Stimulated activated CD4-positive, alpha-beta T cell treated with anti-CD3 and anti-CD28 coated beads, Interleukin-1b, Interleukin-23, amount 100 ng/mL, for 1 hour (primary cell): ENCODE results near the gene PCDHGA11.
"Not testable (repeated sequence)": the region's sequence is repeated elsewhere in the genome, so short reads cannot be mapped to it uniquely, and the experiment has no call there.

Experiments used
- DNase-seq, 2 donors: peaks; one replicate each; pipeline ENCODE4 v3.0.0-alpha.2; 2020; ENCODE audit warnings: low read depth in 2 of 2

PCDHGA11 gene

DNA sequence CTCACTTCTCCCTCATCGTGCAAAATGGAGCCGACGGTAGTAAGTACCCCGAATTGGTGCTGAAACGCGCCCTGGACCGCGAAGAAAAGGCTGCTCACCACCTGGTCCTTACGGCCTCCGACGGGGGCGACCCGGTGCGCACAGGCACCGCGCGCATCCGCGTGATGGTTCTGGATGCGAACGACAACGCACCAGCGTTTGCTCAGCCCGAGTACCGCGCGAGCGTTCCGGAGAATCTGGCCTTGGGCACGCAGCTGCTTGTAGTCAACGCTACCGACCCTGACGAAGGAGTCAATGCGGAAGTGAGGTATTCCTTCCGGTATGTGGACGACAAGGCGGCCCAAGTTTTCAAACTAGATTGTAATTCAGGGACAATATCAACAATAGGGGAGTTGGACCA lies 10.4 kb downstream of the PCDHGA11 start:
- DNase-seq = no peak

DNA sequence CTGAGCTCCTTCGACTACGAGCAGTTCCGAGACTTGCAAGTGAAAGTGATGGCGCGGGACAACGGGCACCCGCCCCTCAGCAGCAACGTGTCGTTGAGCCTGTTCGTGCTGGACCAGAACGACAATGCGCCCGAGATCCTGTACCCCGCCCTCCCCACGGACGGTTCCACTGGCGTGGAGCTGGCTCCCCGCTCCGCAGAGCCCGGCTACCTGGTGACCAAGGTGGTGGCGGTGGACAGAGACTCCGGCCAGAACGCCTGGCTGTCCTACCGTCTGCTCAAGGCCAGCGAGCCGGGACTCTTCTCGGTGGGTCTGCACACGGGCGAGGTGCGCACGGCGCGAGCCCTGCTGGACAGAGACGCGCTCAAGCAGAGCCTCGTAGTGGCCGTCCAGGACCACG lies 11.5 kb downstream of the PCDHGA11 start:
- not testable (repeated sequence) for DNase-seq

DNA sequence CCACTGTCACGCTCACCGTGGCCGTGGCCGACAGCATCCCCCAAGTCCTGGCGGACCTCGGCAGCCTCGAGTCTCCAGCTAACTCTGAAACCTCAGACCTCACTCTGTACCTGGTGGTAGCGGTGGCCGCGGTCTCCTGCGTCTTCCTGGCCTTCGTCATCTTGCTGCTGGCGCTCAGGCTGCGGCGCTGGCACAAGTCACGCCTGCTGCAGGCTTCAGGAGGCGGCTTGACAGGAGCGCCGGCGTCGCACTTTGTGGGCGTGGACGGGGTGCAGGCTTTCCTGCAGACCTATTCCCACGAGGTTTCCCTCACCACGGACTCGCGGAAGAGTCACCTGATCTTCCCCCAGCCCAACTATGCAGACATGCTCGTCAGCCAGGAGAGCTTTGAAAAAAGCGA lies 11.9 kb downstream of the PCDHGA11 start:
- not testable (repeated sequence) for DNase-seq

DNA sequence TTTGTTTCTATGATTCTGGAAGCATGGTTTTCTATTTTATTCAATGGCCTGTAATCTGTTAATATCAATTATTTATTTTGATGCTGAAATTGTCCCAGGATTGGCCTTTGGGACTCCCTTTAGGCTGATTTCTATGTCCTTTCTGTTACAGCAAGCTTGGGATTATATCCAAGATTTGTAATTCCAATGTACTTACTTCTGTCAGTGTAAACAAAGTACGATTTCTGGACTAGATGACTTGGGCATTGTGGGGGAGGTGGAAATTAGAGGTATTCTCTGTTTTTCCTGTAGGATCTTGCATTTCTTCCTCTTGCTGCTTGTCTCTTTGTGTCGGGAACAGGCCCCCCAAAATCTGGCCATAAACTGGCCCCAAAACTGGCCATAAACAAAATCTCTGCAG lies 13.2 kb downstream of the PCDHGA11 start:
- no peak for DNase-seq

DNA sequence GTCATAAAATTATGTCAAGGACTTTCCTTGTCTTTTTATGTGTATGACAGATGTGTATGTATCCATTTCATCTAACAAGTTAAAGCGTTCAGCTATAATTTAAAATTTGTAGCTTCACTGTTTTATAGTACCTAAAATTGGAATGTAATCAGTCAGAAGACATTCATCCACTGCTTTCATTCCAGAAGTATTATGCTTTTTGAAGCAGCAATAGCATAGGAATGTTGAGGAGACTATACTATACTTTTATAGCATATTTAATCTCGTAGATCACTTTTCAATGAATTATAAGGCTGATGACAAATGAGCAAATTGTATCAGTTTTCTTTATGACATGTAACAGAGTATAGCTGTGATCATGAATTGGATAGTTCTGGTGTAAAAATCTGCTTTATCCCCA lies 16.4 kb downstream of the PCDHGA11 start:
- no peak for DNase-seq

DNA sequence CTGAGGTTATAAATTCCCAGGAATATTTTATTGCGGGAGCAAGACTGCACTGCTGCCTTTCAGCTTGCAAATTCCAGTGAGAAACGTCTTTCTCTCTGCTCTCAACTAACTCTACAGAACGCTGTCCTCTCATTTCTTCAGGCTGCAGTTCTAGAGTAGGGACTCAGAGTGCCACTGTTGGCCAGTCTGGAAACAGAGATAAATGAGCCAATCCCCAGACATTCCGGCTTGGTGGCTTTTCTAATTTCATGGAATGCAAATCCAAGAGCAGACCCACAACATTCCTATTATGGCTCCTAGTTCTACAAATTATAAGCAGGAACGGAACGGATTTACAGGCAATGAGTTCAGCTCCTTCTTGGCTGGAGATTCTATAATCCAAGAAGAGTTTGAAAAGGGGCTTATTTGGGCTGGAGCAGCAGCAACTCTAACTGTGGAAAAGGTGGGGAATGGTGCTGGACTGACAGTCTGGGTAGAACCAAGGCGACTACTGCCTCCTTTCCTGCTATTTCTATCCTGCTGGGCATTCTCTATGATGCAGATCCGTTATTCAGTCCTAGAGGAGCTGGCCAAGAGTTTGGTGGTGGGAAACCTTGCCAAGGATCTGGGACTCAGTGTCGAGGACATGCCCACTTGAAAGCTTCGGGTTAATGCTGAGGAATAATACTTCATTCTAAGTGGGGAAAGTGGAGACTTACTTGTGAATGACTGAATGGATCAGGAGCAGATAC lies 18.7 kb downstream of the PCDHGA11 start:
- DNase-seq = no peak

DNA sequence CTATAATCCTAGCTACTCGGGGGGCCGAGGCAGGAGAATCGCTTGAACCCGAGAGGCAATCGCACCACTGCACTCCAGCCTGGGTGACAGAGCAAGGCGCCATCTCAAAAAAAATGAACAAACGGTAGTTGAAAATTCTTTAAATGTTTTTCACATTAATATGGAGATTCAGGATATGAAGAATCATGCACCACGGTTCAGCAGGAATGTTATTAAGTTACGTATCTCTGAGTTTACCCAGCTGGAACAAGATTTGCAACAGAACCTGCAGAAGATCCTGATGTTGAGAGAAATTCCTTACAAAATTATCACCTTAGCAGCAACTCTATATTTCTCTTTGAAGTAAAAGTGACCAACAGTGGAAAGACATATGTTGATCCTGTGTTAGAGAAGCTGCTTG lies 19.5 kb downstream of the PCDHGA11 start:
- DNase-seq = no peak

DNA sequence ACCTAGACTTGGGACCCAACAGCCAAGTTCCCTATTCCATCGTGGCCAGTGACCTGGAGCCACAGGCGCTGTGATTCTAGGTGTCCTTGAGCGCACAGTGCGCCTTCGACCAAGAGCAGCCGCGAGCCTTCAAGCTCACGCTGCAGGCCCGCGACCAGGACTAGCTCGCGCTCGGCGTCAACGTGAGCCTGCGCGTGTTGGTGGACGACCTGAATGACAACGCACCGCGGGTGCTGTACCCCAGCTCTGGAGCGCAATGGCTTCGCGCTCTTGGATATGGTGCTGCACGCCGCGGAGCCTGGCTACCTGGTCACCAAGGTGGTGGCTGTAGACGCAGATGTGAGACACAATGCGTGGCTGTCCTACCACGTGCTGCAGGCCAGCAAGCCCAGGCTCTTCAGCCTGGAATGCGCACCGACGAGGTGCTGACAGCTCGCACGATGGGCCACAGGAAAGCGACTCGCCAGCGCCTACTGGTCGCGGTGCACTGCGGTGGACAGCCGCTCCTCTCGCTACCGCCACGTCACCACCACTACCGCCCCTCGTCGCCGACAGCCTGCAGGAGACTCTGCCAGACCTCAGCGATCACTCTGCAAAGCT lies 20.8 kb downstream of the PCDHGA11 start:
- no peak for DNase-seq

DNA sequence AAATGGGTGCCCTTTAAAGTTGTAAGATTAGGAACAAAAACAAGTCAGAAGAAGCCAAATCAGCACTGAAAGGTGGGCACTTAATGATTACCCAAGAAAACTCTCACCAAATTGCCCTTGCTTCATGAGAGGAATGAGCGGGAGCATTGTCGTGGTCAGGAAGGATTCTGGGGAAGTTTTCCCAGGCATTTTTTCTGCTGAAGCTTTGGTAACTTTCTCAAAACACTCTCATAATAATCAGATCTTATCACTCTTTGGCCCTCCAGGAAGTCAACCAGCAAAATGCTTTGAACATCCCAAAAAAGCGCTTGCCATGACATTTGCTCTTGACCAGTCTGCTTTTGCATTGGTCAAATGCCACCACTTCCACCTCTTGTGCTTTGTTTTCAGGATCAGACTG lies 44.5 kb downstream of the PCDHGA11 start:
- no peak for DNase-seq
